H9 (cell line): ENCODE measurements around the gene ANGPTL5. TPM values are rescaled to one million over a fixed set of nuclear protein-coding genes. Genes with fewer than 3 reads are reported as not detected.

Experiments
- DNase-seq: peaks from one replicate; pipeline ENCODE4 v3.0.0-alpha.2; 2017
- H2AFZ ChIP-seq: one replicate; pipeline ENCODE4 v1.6.1; 2013; ENCODE audit warnings: mild to moderate bottlenecking, low read length, control low read depth, moderate library complexity
- H2AK5ac ChIP-seq: 2 replicates; pipeline ENCODE4 v1.6.1; 2013; ENCODE audit warnings: low read length, control low read depth, mixed read lengths; ENCODE audit not compliant: insufficient read length
- H2BK120ac ChIP-seq: one replicate; pipeline ENCODE4 v1.6.1; 2013; ENCODE audit warnings: low read depth, mild to moderate bottlenecking, low read length, control low read depth, inconsistent platforms; ENCODE audit not compliant: poor library complexity, severe bottlenecking
- H2BK12ac ChIP-seq: 2 replicates; pipeline ENCODE4 v1.6.1; 2013; ENCODE audit warnings: low read length, control low read depth, mixed read lengths, low read depth; ENCODE audit not compliant: insufficient read length
- H2BK15ac ChIP-seq: 2 replicates; pipeline ENCODE4 v1.6.1; 2013; ENCODE audit warnings: low read depth, low read length, control low read depth
- H2BK20ac ChIP-seq: one replicate; pipeline ENCODE4 v1.6.1; 2013; ENCODE audit warnings: low read depth, mild to moderate bottlenecking, low read length, control low read depth, inconsistent platforms; ENCODE audit not compliant: poor library complexity, severe bottlenecking
- H2BK5ac ChIP-seq: 2 replicates; pipeline ENCODE4 v1.6.1; 2013; ENCODE audit warnings: low read length, control low read depth, mixed read lengths; ENCODE audit not compliant: insufficient read length
- H3K14ac ChIP-seq: 2 replicates; pipeline ENCODE4 v1.6.1; 2013; ENCODE audit warnings: low read length, control low read depth; ENCODE audit not compliant: insufficient read depth
- H3K18ac ChIP-seq: 2 replicates; pipeline ENCODE4 v1.6.1; 2013; ENCODE audit warnings: low read depth, mild to moderate bottlenecking, mixed read lengths, low read length, control low read depth; ENCODE audit not compliant: insufficient read length
- H3K23ac ChIP-seq: 2 replicates; pipeline ENCODE4 v1.6.1; 2013; ENCODE audit warnings: low read length, control low read depth, mixed read lengths, low read depth; ENCODE audit not compliant: insufficient read length
- H3K23me2 ChIP-seq: 2 replicates; pipeline ENCODE4 v1.6.1; 2013; ENCODE audit warnings: low read depth, mild to moderate bottlenecking, mixed read lengths, low read length, control low read depth; ENCODE audit not compliant: insufficient read length, poor library complexity, severe bottlenecking
- H3K27ac ChIP-seq: 2 replicates; pipeline ENCODE4 v1.5.1; 2013; ENCODE audit warnings: low read length, control low read depth, mixed read lengths, low read depth; ENCODE audit not compliant: insufficient read length
- H3K27me3 ChIP-seq: 2 replicates; pipeline ENCODE4 v1.6.1; 2013; ENCODE audit warnings: low read length, control low read depth, inconsistent platforms; ENCODE audit not compliant: insufficient read depth
- H3K4ac ChIP-seq: 2 replicates; pipeline ENCODE4 v1.6.1; 2013; ENCODE audit warnings: low read depth, mild to moderate bottlenecking, control low read depth, inconsistent platforms, low read length, moderate library complexity
- H3K4me1 ChIP-seq: 2 replicates; pipeline ENCODE4 v1.6.1; 2013; ENCODE audit warnings: low read length, control low read depth, inconsistent platforms; ENCODE audit not compliant: insufficient read depth
- H3K4me2 ChIP-seq: 2 replicates; pipeline ENCODE4 v1.6.1; 2013; ENCODE audit warnings: low read length, control low read depth, mixed read lengths; ENCODE audit not compliant: insufficient read length, insufficient read depth
- H3K56ac ChIP-seq: 2 replicates; pipeline ENCODE4 v1.6.1; 2013; ENCODE audit warnings: low read depth, mild to moderate bottlenecking, mixed read lengths, low read length, control low read depth; ENCODE audit not compliant: insufficient read length
- H3K79me1 ChIP-seq: 2 replicates; pipeline ENCODE4 v1.6.1; 2013; ENCODE audit warnings: low read depth, mild to moderate bottlenecking, moderate library complexity, low read length, control low read depth, inconsistent platforms; ENCODE audit not compliant: insufficient read depth, poor library complexity, severe bottlenecking
- H3K79me2 ChIP-seq: 2 replicates; pipeline ENCODE4 v1.6.1; 2013; ENCODE audit warnings: low read length, control low read depth, inconsistent platforms; ENCODE audit not compliant: insufficient read depth
- H3K9ac ChIP-seq: 2 replicates; pipeline ENCODE4 v1.6.1; 2013; ENCODE audit warnings: low read length, control low read depth, mixed read lengths; ENCODE audit not compliant: insufficient read length; ENCODE audit errors: extremely low read depth
- H3K9me3 ChIP-seq: one replicate; pipeline ENCODE4 v1.6.1; 2013; ENCODE audit warnings: low read depth, low read length, inconsistent platforms; ENCODE audit not compliant: control insufficient read depth
- H3T11ph ChIP-seq: one replicate; pipeline ENCODE4 v1.6.1; 2013; ENCODE audit warnings: mild to moderate bottlenecking, low read length, control low read depth, inconsistent platforms
- H4K20me1 ChIP-seq: one replicate; pipeline ENCODE4 v1.6.1; 2013; ENCODE audit not compliant: control insufficient read depth, insufficient read length, insufficient read depth
- H4K5ac ChIP-seq: 2 replicates; pipeline ENCODE4 v1.6.1; 2013; ENCODE audit warnings: low read depth, mild to moderate bottlenecking, mixed read lengths, low read length, control low read depth; ENCODE audit not compliant: insufficient read length
- H4K8ac ChIP-seq: replicated peaks from 2 replicates; pipeline ENCODE4 v1.6.1; 2013; ENCODE audit warnings: low read length, control low read depth, mixed read lengths, low read depth; ENCODE audit not compliant: insufficient read length
- H4K91ac ChIP-seq: 2 replicates; pipeline ENCODE4 v1.6.1; 2013; ENCODE audit warnings: low read depth, mild to moderate bottlenecking, moderate library complexity, mixed read lengths, low read length, control low read depth; ENCODE audit not compliant: insufficient read length
- H3K27ac Mint-ChIP-seq, 3 experiments: 2 replicates in 2 of 3; 3 replicates in 1 of 3; pipeline ENCODE4 v1.8.0; 2020 to 2021; ENCODE audit warnings: mixed read lengths in 3 of 3, mild to moderate bottlenecking in 1 of 3, moderate library complexity in 1 of 3
- H3K27me3 Mint-ChIP-seq: 2 replicates; pipeline ENCODE4 v1.8.0; 2021; ENCODE audit warnings: low read depth, mild to moderate bottlenecking, moderate library complexity, mixed read lengths
- H3K36me3 Mint-ChIP-seq, 3 experiments: 2 replicates in 2 of 3; 3 replicates in 1 of 3; pipeline ENCODE4 v1.8.0; 2020 to 2021; ENCODE audit warnings: low read depth in 3 of 3, mixed read lengths in 3 of 3; ENCODE audit not compliant: insufficient read depth in 1 of 3
- H3K4me1 Mint-ChIP-seq, 2 experiments: 2 replicates each; pipeline ENCODE4 v1.8.0; 2020; ENCODE audit warnings: mixed read lengths in 2 of 2
- H3K4me3 Mint-ChIP-seq, 2 experiments: 2 replicates in 1 of 2; 3 replicates in 1 of 2; pipeline ENCODE4 v1.8.0; 2020 to 2021; ENCODE audit warnings: mild to moderate bottlenecking in 2 of 2, mixed read lengths in 2 of 2, moderate library complexity in 1 of 2
- H3K9me3 Mint-ChIP-seq, 2 experiments: 2 replicates in 1 of 2; 3 replicates in 1 of 2; pipeline ENCODE4 v1.8.0; 2020; ENCODE audit warnings: mild to moderate bottlenecking in 2 of 2, mixed read lengths in 2 of 2, moderate library complexity in 1 of 2
- CTCF ChIP-seq: fragments of 200-600 bp; sonication (generic); conservative IDR thresholded peaks from 3 replicates; pipeline ENCODE4 v1.8.0; 2021; ENCODE audit warnings: antibody characterized with exemption, mild to moderate bottlenecking
- WGBS: extraction: QIAGEN DNeasy Blood & Tissue Kit; methylation state at CpG from one replicate; pipeline ENCODE4 v1.1.7; 2013; ENCODE audit warnings: missing lambda C conversion rate, low lambda C conversion rate, mixed read lengths; ENCODE audit not compliant: insufficient read length; ENCODE audit errors: extremely low coverage; 5-methylcytosine and 5-hydroxymethylcytosine counted together
- total RNA-seq: library from RNA; stranded (reverse); gene quantifications from 2 replicates; pipeline ENCODE4 v1.2.1, GENCODE V29; 2021

ANGPTL5 gene
- total RNA-seq, 1 experiment from 2014 or later = not detected

DNA sequence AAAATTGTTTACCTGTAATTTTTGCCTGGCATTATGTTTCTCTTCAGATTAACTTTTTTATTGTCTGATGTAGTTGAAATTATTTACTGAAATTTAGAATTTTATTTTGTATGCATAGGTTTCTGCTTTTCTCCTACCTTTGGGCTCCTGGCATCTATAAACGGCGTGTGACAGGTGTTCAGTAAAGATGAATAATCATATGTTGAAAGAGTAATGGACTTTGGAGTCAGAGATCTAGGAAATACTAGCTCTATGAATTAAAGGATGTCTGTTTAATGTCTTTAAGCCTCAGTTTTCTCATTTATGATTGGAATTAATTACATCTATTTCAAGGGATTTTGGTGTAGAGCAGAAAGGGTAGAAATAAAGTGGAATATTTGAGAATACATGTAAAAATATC lies 7.2 kb upstream of the ANGPTL5 start:
- Mint-ChIP-seq H3K4me3 (no peak overlapping the region), H3K27ac (no peak overlapping the region), H3K4me1 (no peaks in the 10 kb centered on the region), H3K27me3 (no peaks in the 10 kb centered on the region), H3K36me3 (peaks cover 0 to 3% (median 0%) of the 10 kb centered on the region in 3 experiments; a peak in 1 of 7 replicates), H3K9me3 (no peaks in the 10 kb centered on the region)
- H2BK15ac ChIP-seq = no peak overlapping the region
- no peak overlapping the region for H3K27ac ChIP-seq
- no peak overlapping the region for H2AFZ ChIP-seq
- H3K4ac ChIP-seq = no peak overlapping the region
- DNase-seq = no peak
- H4K8ac ChIP-seq = no peak overlapping the region
- no peak overlapping the region for H3K4me2 ChIP-seq
- no peaks in the 10 kb centered on the region for H3K9me3 ChIP-seq
- no peak overlapping the region for H4K91ac ChIP-seq
- H3K79me1 ChIP-seq = no peaks in the 10 kb centered on the region
- H3K4me1 ChIP-seq = no peaks in the 10 kb centered on the region
- H2AK5ac ChIP-seq = no peak overlapping the region
- H3K14ac ChIP-seq = no peak overlapping the region
- H3T11ph ChIP-seq = no peak overlapping the region
- H4K20me1 ChIP-seq = no peaks in the 10 kb centered on the region
- no peak overlapping the region for H3K18ac ChIP-seq
- no peaks in the 10 kb centered on the region for H3K79me2 ChIP-seq
- no peak overlapping the region for H2BK20ac ChIP-seq
- no peak for TF ChIP-seq CTCF
- no peak overlapping the region for H3K56ac ChIP-seq
- no peaks in the 10 kb centered on the region for H3K27me3 ChIP-seq
- no peak overlapping the region for H3K23ac ChIP-seq
- H2BK12ac ChIP-seq = no peak overlapping the region
- H3K23me2 ChIP-seq = no peaks in the 10 kb centered on the region
- no peak overlapping the region for H4K5ac ChIP-seq
- no peak overlapping the region for H2BK5ac ChIP-seq
- WGBS = no CpG with 5 or more reads among the region's 2 CpGs
- no peak overlapping the region for H3K9ac ChIP-seq
- no peak overlapping the region for H2BK120ac ChIP-seq
